ENCODE results near the gene SETD1B. TPM values are rescaled to one million over a fixed set of nuclear protein-coding genes. Genes with fewer than 3 reads are reported as not detected.
"Not testable (repeated sequence)": the region's sequence is repeated elsewhere in the genome, so short reads cannot be mapped to it uniquely, and the experiment has no call there.

SETD1B gene
- total RNA-seq, 1 donor from 2014 or later = 7.9 TPM

DNA sequence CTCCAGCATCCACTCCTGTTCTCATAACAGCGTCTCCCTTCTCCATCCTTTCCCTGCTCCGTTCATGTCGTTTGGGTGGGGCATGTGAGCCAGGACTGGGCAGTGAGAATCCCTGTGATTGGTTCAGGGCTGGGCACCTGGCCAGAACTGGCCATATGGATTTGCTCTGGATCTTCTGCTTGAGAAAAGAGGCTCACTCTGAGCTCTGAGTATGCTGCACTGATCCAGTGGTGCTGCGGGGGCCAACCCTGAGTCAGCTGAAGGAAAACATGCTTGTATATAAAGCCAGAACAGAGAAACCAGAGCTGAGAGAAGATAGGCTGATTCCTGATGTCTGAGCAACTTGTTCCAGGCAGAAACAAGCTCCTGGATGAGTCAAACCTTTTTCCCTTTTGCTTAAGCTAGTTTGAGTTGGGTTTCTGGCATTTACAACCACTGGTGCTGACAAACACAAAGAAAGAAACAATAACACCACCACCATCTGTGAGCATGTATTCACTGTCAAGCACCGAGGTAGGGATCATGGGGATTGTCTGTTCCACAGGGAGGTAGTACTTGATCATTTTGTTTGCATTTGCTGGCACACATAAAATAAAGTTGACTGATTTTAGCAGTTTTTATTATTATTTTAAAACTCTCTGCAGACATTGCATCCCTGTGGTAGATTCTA, 68.9 kb downstream of the SETD1B start:
- no peaks in the 10 kb centered on the region for H3K36me3 ChIP-seq
- no peaks in the 10 kb centered on the region for H3K9me3 ChIP-seq (replicated peaks)
- H3K4me1 ChIP-seq = no peaks in the 10 kb centered on the region
- intact Hi-C loops (cut with micrococcal nuclease) = no loop called here
- no peak overlapping the region for H3K4me3 ChIP-seq
- peak; percentile 31 for DNase-seq
- H3K27ac ChIP-seq (replicated peaks) = no peak overlapping the region
- H3K27me3 ChIP-seq (ENCODE audit: low read depth) = no peaks in the 10 kb centered on the region
- TF ChIP-seq, protein P1, sequence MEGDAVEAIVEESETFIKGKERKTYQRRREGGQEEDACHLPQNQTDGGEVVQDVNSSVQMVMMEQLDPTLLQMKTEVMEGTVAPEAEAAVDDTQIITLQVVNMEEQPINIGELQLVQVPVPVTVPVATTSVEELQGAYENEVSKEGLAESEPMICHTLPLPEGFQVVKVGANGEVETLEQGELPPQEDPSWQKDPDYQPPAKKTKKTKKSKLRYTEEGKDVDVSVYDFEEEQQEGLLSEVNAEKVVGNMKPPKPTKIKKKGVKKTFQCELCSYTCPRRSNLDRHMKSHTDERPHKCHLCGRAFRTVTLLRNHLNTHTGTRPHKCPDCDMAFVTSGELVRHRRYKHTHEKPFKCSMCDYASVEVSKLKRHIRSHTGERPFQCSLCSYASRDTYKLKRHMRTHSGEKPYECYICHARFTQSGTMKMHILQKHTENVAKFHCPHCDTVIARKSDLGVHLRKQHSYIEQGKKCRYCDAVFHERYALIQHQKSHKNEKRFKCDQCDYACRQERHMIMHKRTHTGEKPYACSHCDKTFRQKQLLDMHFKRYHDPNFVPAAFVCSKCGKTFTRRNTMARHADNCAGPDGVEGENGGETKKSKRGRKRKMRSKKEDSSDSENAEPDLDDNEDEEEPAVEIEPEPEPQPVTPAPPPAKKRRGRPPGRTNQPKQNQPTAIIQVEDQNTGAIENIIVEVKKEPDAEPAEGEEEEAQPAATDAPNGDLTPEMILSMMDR (IDR thresholded peaks at IDR 0.05; ENCODE audit: borderline replicate concordance) = no peak

DNA sequence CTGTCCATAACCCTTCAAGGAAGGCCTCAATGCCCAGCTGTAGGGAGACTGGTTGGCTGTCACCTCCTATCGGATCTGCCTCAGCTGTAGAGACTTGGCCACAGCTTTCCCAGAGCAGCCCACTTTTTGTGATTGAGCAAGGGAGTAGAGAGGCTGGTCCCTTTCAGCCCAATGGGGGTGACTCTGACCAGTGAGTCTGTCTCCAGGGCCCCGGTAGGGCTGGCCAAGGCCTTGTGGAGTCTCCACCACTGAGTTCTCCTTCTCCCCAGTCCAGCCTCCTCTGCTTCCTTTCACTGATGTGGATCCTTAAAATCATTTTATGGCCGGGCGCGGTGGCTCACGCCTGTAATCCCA, 69.4 kb downstream of the SETD1B start:
- Histone ChIP-seq H3K27me3 (ENCODE audit: low read depth) (no peaks in the 10 kb centered on the region), H3K36me3 (no peaks in the 10 kb centered on the region), H3K4me3 (no peak overlapping the region), H3K9me3 (replicated peaks) (no peaks in the 10 kb centered on the region), H3K4me1 (no peaks in the 10 kb centered on the region), H3K27ac (replicated peaks) (no peak overlapping the region)
- intact Hi-C loops (cut with micrococcal nuclease) = no loop called here
- TF ChIP-seq, protein P1 (IDR thresholded peaks at IDR 0.05; ENCODE audit: borderline replicate concordance) = no peak
- no peak for DNase-seq

DNA sequence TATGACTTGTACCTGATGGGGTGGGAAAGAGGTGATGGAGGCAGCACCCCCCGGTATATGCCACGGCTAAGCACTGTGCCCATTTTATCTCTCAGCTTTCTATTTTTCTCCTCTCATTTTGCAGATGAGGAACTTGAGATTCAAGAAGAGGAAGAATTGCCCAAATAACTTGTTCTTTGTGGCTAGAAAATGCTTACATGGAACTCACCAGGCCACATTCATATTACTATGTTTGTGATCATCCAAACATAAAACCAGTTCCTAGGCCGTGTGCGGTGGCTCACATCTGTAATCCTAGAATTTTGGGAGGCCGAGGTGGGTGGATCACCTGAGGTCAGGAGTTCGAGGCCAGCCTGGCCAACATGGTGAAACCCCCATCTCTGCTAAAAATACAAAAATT, 70.3 kb downstream of the SETD1B start:
- TF ChIP-seq, protein P1 (IDR thresholded peaks at IDR 0.05; ENCODE audit: borderline replicate concordance) = no peak
- DNase-seq = no peak
- H3K27ac ChIP-seq (replicated peaks) = no peak overlapping the region
- no peaks in the 10 kb centered on the region for H3K27me3 ChIP-seq (ENCODE audit: low read depth)
- intact Hi-C loops (cut with micrococcal nuclease) = no loop called here
- no peaks in the 10 kb centered on the region for H3K36me3 ChIP-seq
- H3K4me3 ChIP-seq = no peak overlapping the region
- no peaks in the 10 kb centered on the region for H3K9me3 ChIP-seq (replicated peaks)
- no peaks in the 10 kb centered on the region for H3K4me1 ChIP-seq

DNA sequence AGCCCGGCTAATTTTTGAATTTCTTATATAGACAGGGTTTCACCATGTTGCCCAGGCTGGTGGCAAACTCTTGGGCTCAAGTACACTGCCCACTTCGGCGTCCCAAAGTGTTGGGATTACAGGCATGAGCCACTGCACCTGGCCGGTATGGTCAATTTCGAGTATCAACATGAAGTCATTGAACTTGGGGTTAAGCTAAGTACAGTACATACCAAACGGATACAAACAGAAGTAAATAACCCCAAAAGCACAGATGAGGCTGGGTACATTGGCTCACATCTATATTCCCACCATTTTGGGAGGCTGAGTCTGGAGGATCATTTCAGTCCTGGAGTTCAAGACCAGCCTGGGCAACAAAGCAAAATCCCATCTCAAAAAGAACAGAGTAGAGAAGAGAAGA, 71.8 kb downstream of the SETD1B start:
- H3K36me3 ChIP-seq = no peaks in the 10 kb centered on the region
- no peak overlapping the region for H3K4me3 ChIP-seq
- no peaks in the 10 kb centered on the region for H3K4me1 ChIP-seq
- DNase-seq = no peak
- no peak overlapping the region for H3K27ac ChIP-seq (replicated peaks)
- H3K27me3 ChIP-seq (ENCODE audit: low read depth) = no peaks in the 10 kb centered on the region
- no peaks in the 10 kb centered on the region for H3K9me3 ChIP-seq (replicated peaks)
- TF ChIP-seq, protein P1 (IDR thresholded peaks at IDR 0.05; ENCODE audit: borderline replicate concordance) = no peak
- intact Hi-C loops (cut with micrococcal nuclease) = no loop called here

DNA sequence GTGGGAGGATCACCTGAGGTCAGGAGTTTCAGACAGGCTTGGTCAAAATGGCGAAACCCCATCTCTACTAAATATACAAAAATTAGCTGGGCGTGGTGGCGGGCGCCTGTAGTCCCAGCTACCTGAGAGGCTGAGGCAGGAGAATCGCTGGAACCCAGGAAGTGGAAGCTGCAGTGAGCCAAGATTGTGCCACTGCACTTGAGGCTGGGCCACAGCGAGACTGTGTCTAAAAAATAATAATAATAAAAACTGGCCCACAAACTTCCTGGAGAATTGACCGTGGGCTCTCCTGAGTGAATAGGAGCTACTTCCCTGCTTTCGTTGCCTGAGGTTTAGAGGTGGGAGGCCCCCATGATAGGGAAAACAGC, 72.3 kb downstream of the SETD1B start:
- H3K36me3 ChIP-seq; H3K4me3 ChIP-seq; DNase-seq; intact Hi-C loops (cut with micrococcal nuclease); H3K4me1 ChIP-seq; H3K27me3 ChIP-seq (ENCODE audit: low read depth); H3K27ac ChIP-seq (replicated peaks); H3K9me3 ChIP-seq (replicated peaks): not testable (repeated sequence)

Other genes with a start within 250 kb of the SETD1B start
- 13.0 TPM for gene KDM2B, start 223.0 kb upstream of the SETD1B start, total RNA-seq
- 11.4 TPM for gene ORAI1, start 177.5 kb upstream of the SETD1B start, total RNA-seq
- gene MORN3, start 134.4 kb upstream of the SETD1B start, total RNA-seq = not detected
- gene TMEM120B, start 91.3 kb upstream of the SETD1B start, total RNA-seq = 9.2 TPM
- gene RHOF, start 10.3 kb upstream of the SETD1B start, total RNA-seq = 44.3 TPM
- gene HPD, start 54.9 kb downstream of the SETD1B start, total RNA-seq = 1.3 TPM
- 28.1 TPM for gene PSMD9, start 84.8 kb downstream of the SETD1B start, total RNA-seq
- gene CFAP251, start 114.6 kb downstream of the SETD1B start, total RNA-seq = 0.91 TPM
- 11.2 TPM for gene BCL7A, start 217.9 kb downstream of the SETD1B start, total RNA-seq